Measurements from ENCODE around the gene OSER1.

GRCh38 chr20:44256961-44257360 lies 46.4 kb upstream of the OSER1 start:
- TF ChIP-seq, protein P1, sequence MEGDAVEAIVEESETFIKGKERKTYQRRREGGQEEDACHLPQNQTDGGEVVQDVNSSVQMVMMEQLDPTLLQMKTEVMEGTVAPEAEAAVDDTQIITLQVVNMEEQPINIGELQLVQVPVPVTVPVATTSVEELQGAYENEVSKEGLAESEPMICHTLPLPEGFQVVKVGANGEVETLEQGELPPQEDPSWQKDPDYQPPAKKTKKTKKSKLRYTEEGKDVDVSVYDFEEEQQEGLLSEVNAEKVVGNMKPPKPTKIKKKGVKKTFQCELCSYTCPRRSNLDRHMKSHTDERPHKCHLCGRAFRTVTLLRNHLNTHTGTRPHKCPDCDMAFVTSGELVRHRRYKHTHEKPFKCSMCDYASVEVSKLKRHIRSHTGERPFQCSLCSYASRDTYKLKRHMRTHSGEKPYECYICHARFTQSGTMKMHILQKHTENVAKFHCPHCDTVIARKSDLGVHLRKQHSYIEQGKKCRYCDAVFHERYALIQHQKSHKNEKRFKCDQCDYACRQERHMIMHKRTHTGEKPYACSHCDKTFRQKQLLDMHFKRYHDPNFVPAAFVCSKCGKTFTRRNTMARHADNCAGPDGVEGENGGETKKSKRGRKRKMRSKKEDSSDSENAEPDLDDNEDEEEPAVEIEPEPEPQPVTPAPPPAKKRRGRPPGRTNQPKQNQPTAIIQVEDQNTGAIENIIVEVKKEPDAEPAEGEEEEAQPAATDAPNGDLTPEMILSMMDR (IDR thresholded peaks at IDR 0.05): no peak
- no peak for TF ChIP-seq POLR2A (IDR thresholded peaks at IDR 0.05)

Data from Peyer's patch (tissue), 4 donors.